PC-3 (cell line): ENCODE measurements around the gene NYAP1.

Source experiments
- CTCF ChIP-seq: fragments of 300-600 bp; sonication (generic); conservative IDR thresholded peaks from 2 replicates; pipeline ENCODE4 v1.5.1; 2017; ENCODE audit warnings: antibody characterized with exemption, low read depth, mild to moderate bottlenecking, low read length
- EZH2 ChIP-seq: fragments of 300-600 bp; sonication (generic); IDR thresholded peaks from one replicate; pipeline ENCODE4 v1.6.1; 2017; ENCODE audit warnings: antibody characterized with exemption, mild to moderate bottlenecking, low read length; ENCODE audit not compliant: unreplicated experiment
- EZH2phosphoT487 ChIP-seq: fragments of 300-600 bp; sonication (generic); IDR thresholded peaks from 2 replicates; pipeline ENCODE4 v1.6.1; 2018; ENCODE audit warnings: mild to moderate bottlenecking, antibody characterized with exemption, low read length, borderline replicate concordance

GRCh38 chr7:100452513-100452912 is 31.2 kb upstream of the NYAP1 start:
- TF ChIP-seq CTCF (no peak), EZH2 (no peak), EZH2phosphoT487 (no peak)
